H1 (cell line): Measurements from ENCODE around the gene DDR2.

Experiments used
- CEBPB ChIP-seq: IDR thresholded peaks from 2 replicates; pipeline ENCODE4 v1.6.1; 2012; ENCODE audit warnings: low read depth, low read length
- CHD7 ChIP-seq: fragments of 300-600 bp; sonication (generic); IDR thresholded peaks from 2 replicates; pipeline ENCODE4 v1.7.1; 2012; ENCODE audit warnings: low read length, moderate library complexity, mild to moderate bottlenecking, inconsistent platforms; ENCODE audit not compliant: insufficient replicate concordance
- CTCF ChIP-seq, 3 experiments: IDR thresholded peaks; 1 replicate in 2 of 3; 2 replicates in 1 of 3; pipeline versions ENCODE4 v1.5.1 to v1.6.1; 2011; ENCODE audit warnings: low read length in 3 of 3, mild to moderate bottlenecking in 3 of 3, inconsistent platforms in 2 of 3, low read depth in 1 of 3, moderate library complexity in 1 of 3; ENCODE audit not compliant: insufficient read depth in 1 of 3; ENCODE audit errors: control extremely low read depth in 1 of 3
- EZH2 ChIP-seq: fragments of 200-600 bp; sonication (generic); IDR thresholded peaks from 2 replicates; pipeline ENCODE4 v1.7.1; 2012; ENCODE audit warnings: low read depth, mild to moderate bottlenecking, moderate library complexity, low read length, inconsistent platforms; ENCODE audit not compliant: severe bottlenecking
- JUN ChIP-seq: IDR thresholded peaks from 2 replicates; pipeline ENCODE4 v1.6.1; 2011; ENCODE audit warnings: low read depth, mild to moderate bottlenecking, improper control_type of control experiment, low read length
- POLR2A ChIP-seq, 2 experiments: IDR thresholded peaks; 1 replicate in 1 of 2; 2 replicates in 1 of 2; pipeline ENCODE4 v1.6.1; 2011; ENCODE audit warnings: low read depth in 2 of 2, low read length in 2 of 2, mild to moderate bottlenecking in 2 of 2; ENCODE audit errors: control extremely low read depth in 1 of 2
- POLR2AphosphoS5 ChIP-seq: IDR thresholded peaks from 2 replicates; pipeline ENCODE4 v1.6.1; 2011; ENCODE audit warnings: low read depth, low read length
- SUZ12 ChIP-seq: fragments of 200-600 bp; sonication (generic); IDR thresholded peaks from 2 replicates; pipeline ENCODE4 v1.6.1; 2012; ENCODE audit warnings: mild to moderate bottlenecking, inconsistent platforms, low read length, moderate library complexity, mixed read lengths
- YY1 ChIP-seq: IDR thresholded peaks from 2 replicates; pipeline ENCODE4 v1.6.1; 2011; ENCODE audit warnings: low read depth, mild to moderate bottlenecking, low read length

- TF ChIP-seq POLR2AphosphoS5 (no peak), POLR2A (IDR thresholded peaks at IDR 0.05; ENCODE audit: control extremely low read depth in 1 of 2, low read depth in 2 of 2, low read length in 2 of 2) (no peak), CTCF (IDR thresholded peaks at IDR 0.05; ENCODE audit: control extremely low read depth in 1 of 3, insufficient read depth in 1 of 3, low read depth in 1 of 3, low read length in 3 of 3) (no peak), SUZ12 (no peak), JUN (no peak), EZH2 (no peak), CEBPB (no peak), CHD7 (no peak), YY1 (no peak)
These were observed 3.1 kb upstream of the DDR2 start for GRCh38 chr1:162629077-162629627.
